ENCODE data around the gene RARB.

The RARB gene

DNA sequence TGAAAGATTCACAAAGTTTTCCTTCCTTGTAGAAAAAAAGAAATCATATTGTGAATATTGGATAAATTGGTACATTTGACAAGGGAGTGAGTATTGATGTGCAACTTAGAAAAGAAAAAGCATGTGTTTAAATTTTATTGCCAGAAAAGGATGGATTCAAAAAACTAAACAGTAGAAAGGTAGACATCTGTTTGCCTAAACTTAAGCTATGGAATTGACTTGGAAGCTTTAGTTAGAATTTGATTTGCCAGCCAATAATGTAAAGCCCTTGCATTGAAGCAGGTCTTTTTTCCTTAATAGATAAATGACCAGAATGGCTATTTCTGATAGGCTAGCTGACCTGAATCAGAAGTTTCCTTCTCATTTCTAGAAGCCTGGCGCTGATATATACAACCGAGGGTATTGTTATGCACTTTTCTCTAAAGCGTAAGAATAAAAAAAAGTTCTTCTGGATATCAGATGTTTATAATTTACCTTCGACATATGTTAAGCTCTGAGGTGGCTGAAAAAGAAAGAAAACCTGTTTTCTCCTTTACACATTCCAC lies 4.2 kb downstream of the RARB start (continued):
- TF ChIP-seq CSDC2 (CRISPR knock-in tag; IDR thresholded peaks at IDR 0.05) (no peak), ZC3H10 (CRISPR knock-in tag; IDR thresholded peaks at IDR 0.05) (no peak), ZNF70 (CRISPR knock-in tag; IDR thresholded peaks at IDR 0.05) (no peak), ZNF8 (CRISPR knock-in tag; IDR thresholded peaks at IDR 0.05) (no peak), TCF4 (CRISPR knock-in tag; IDR thresholded peaks at IDR 0.05; ENCODE audit: borderline replicate concordance) (no peak), SNAI2 (CRISPR knock-in tag; IDR thresholded peaks at IDR 0.05) (no peak)
- TF ChIP-seq, protein P1, sequence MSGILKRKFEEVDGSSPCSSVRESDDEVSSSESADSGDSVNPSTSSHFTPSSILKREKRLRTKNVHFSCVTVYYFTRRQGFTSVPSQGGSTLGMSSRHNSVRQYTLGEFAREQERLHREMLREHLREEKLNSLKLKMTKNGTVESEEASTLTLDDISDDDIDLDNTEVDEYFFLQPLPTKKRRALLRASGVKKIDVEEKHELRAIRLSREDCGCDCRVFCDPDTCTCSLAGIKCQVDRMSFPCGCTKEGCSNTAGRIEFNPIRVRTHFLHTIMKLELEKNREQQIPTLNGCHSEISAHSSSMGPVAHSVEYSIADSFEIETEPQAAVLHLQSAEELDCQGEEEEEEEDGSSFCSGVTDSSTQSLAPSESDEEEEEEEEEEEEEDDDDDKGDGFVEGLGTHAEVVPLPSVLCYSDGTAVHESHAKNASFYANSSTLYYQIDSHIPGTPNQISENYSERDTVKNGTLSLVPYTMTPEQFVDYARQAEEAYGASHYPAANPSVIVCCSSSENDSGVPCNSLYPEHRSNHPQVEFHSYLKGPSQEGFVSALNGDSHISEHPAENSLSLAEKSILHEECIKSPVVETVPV (CRISPR knock-in tag; IDR thresholded peaks at IDR 0.05) = no peak

DNA sequence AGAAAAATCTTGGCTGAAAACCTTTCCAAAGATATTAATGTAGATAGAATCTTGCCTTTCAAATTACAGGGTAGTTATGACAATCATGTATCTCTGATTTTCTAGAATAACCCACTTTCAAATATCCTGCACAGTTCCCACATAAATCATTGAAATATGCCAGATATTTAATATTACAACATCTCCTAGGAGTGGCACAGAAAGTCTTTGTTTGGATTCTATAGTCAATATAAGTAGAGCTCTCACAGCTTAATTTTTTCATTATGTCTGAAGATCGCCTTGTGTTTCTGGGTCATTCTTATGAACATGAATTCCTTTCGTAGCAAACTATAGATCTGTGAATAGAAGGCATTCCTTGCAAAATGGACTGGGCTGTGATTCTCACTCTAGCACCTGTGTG lies 5.0 kb downstream of the RARB start:
- no peak for ATAC-seq
- TF ChIP-seq CSDC2 (CRISPR knock-in tag; IDR thresholded peaks at IDR 0.05) = no peak
- TF ChIP-seq RARB (CRISPR knock-in tag; IDR thresholded peaks at IDR 0.05) = no peak
- TF ChIP-seq GLIS3 (CRISPR knock-in tag; IDR thresholded peaks at IDR 0.05) = no peak

DNA sequence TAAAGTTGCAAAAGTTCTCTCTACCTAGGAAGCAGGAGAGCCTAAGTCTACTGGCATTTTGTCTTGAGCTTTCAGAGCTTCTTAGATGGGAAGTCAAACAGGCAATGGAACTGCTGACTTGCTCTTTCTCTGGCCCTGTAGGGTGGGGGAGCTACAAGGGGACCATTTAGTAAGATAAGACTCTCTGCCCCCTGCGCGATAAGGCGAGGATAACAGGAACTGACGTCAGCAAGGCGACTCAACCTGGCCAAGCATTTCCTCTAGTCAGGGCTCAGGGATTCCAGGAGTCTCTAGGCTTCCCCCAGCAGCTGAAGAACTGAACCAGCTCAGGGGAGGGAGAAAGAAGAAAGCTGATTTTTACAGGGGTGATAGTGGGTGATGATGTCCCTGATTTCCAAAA lies 5.8 kb downstream of the RARB start:
- TF ChIP-seq, protein P2, sequence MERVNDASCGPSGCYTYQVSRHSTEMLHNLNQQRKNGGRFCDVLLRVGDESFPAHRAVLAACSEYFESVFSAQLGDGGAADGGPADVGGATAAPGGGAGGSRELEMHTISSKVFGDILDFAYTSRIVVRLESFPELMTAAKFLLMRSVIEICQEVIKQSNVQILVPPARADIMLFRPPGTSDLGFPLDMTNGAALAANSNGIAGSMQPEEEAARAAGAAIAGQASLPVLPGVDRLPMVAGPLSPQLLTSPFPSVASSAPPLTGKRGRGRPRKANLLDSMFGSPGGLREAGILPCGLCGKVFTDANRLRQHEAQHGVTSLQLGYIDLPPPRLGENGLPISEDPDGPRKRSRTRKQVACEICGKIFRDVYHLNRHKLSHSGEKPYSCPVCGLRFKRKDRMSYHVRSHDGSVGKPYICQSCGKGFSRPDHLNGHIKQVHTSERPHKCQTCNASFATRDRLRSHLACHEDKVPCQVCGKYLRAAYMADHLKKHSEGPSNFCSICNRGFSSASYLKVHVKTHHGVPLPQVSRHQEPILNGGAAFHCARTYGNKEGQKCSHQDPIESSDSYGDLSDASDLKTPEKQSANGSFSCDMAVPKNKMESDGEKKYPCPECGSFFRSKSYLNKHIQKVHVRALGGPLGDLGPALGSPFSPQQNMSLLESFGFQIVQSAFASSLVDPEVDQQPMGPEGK (CRISPR knock-in tag; IDR thresholded peaks at IDR 0.05; ENCODE audit: borderline replicate concordance) = no peak
- TF ChIP-seq ZFP3 (CRISPR knock-in tag; IDR thresholded peaks at IDR 0.05) (no peak), RARB (CRISPR knock-in tag; IDR thresholded peaks at IDR 0.05) (no peak), GLIS3 (CRISPR knock-in tag; IDR thresholded peaks at IDR 0.05) (no peak), CSDC2 (CRISPR knock-in tag; IDR thresholded peaks at IDR 0.05) (no peak), BACH2 (CRISPR knock-in tag; IDR thresholded peaks at IDR 0.05; ENCODE audit: borderline replicate concordance) (no peak), ZFP30 (CRISPR knock-in tag; IDR thresholded peaks at IDR 0.05) (no peak), ZNF8 (CRISPR knock-in tag; IDR thresholded peaks at IDR 0.05) (no peak)
- TF ChIP-seq, protein P3, sequence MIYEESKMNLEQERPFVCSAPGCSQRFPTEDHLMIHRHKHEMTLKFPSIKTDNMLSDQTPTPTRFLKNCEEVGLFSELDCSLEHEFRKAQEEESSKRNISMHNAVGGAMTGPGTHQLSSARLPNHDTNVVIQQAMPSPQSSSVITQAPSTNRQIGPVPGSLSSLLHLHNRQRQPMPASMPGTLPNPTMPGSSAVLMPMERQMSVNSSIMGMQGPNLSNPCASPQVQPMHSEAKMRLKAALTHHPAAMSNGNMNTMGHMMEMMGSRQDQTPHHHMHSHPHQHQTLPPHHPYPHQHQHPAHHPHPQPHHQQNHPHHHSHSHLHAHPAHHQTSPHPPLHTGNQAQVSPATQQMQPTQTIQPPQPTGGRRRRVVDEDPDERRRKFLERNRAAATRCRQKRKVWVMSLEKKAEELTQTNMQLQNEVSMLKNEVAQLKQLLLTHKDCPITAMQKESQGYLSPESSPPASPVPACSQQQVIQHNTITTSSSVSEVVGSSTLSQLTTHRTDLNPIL (CRISPR knock-in tag; IDR thresholded peaks at IDR 0.05; ENCODE audit: low read depth) = no peak
- TF ChIP-seq, protein P4, sequence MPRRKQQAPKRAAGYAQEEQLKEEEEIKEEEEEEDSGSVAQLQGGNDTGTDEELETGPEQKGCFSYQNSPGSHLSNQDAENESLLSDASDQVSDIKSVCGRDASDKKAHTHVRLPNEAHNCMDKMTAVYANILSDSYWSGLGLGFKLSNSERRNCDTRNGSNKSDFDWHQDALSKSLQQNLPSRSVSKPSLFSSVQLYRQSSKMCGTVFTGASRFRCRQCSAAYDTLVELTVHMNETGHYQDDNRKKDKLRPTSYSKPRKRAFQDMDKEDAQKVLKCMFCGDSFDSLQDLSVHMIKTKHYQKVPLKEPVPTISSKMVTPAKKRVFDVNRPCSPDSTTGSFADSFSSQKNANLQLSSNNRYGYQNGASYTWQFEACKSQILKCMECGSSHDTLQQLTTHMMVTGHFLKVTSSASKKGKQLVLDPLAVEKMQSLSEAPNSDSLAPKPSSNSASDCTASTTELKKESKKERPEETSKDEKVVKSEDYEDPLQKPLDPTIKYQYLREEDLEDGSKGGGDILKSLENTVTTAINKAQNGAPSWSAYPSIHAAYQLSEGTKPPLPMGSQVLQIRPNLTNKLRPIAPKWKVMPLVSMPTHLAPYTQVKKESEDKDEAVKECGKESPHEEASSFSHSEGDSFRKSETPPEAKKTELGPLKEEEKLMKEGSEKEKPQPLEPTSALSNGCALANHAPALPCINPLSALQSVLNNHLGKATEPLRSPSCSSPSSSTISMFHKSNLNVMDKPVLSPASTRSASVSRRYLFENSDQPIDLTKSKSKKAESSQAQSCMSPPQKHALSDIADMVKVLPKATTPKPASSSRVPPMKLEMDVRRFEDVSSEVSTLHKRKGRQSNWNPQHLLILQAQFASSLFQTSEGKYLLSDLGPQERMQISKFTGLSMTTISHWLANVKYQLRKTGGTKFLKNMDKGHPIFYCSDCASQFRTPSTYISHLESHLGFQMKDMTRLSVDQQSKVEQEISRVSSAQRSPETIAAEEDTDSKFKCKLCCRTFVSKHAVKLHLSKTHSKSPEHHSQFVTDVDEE (CRISPR knock-in tag; IDR thresholded peaks at IDR 0.05) = no peak
- TF ChIP-seq, protein P5, sequence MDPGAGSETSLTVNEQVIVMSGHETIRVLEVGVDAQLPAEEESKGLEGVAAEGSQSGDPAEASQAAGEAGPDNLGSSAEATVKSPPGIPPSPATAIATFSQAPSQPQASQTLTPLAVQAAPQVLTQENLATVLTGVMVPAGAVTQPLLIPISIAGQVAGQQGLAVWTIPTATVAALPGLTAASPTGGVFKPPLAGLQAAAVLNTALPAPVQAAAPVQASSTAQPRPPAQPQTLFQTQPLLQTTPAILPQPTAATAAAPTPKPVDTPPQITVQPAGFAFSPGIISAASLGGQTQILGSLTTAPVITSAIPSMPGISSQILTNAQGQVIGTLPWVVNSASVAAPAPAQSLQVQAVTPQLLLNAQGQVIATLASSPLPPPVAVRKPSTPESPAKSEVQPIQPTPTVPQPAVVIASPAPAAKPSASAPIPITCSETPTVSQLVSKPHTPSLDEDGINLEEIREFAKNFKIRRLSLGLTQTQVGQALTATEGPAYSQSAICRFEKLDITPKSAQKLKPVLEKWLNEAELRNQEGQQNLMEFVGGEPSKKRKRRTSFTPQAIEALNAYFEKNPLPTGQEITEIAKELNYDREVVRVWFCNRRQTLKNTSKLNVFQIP (CRISPR knock-in tag; IDR thresholded peaks at IDR 0.05; ENCODE audit: borderline replicate concordance, low read depth) = no peak
- ATAC-seq = peak; percentile 11; the same call in 1 of the 3 replicates

DNA sequence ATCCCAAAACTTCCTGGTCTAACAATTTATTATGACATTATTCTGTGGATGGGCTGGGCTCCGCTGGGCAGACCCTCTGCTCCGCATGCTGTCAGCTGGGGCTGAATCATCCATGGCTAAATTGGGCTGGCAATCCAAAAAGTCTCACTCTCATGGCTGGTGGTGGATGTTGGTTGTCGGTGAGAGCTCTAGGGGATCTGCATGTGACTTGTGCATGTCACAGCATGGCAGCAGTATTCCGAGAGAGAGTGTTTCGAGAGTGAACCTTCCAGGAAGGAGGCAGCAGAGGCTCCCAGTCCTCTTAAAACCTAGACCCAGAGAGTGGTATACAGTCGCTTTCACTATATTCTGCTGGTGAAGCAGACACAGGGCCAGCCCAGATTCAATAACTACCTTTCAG lies 9.9 kb downstream of the RARB start:
- TF ChIP-seq ZNF70 (CRISPR knock-in tag; IDR thresholded peaks at IDR 0.05) = no peak
- TF ChIP-seq, protein P4 (CRISPR knock-in tag; IDR thresholded peaks at IDR 0.05) = no peak
- TF ChIP-seq, protein P3 (CRISPR knock-in tag; IDR thresholded peaks at IDR 0.05; ENCODE audit: low read depth) = no peak
- TF ChIP-seq ESRRG (CRISPR knock-in tag; IDR thresholded peaks at IDR 0.05) = no peak
- no peak for ATAC-seq

All from SK-N-SH treated with all-trans-retinoic acid at 6 μM for 48 hours (cell line).